Mucosa of gallbladder (tissue), 1 donor: Measurements from ENCODE around the gene SYNPO2. TPM values are rescaled to one million over a fixed set of nuclear protein-coding genes. Genes with fewer than 3 reads are reported as not detected.
"Not testable (repeated sequence)": the region's sequence is repeated elsewhere in the genome, so short reads cannot be mapped to it uniquely, and the experiment has no call there.

Experiments
- DNase-seq: peaks from one replicate; pipeline ENCODE4 v3.0.0-alpha.2; 2020; ENCODE audit warnings: low spot score
- total RNA-seq: library from RNA; stranded (reverse); gene quantifications from one replicate; pipeline ENCODE4 v1.2.1, GENCODE V29; 2021
- donor health status: DM: no; HTN: no; CAD: no.

SYNPO2 gene
- total RNA-seq, 1 donor from 2014 or later, result 735 TPM

- no peak for DNase-seq
Observed at GRCh38 chr4:118975449-118976192, 87.0 kb downstream of the SYNPO2 start.

DNA sequence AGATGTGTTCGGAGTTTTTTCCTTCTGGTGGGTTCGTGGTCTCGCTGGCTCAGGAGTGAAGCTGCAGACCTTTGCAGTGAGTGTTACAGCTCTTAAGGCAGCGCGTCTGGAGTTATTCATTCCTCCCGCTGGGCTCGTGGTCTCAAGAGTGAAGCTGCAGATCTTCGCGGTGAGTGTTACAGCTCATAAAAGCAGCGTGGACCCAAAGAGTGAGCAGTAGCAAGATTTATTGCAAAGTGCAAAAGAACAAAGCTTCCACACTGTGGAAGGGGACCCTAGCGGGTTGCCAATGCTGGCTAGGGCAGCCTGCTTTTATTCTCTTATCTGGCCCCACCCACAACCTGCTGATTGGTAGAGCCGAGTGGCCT, 87.5 kb downstream of the SYNPO2 start:
- not testable (repeated sequence) for DNase-seq

DNA sequence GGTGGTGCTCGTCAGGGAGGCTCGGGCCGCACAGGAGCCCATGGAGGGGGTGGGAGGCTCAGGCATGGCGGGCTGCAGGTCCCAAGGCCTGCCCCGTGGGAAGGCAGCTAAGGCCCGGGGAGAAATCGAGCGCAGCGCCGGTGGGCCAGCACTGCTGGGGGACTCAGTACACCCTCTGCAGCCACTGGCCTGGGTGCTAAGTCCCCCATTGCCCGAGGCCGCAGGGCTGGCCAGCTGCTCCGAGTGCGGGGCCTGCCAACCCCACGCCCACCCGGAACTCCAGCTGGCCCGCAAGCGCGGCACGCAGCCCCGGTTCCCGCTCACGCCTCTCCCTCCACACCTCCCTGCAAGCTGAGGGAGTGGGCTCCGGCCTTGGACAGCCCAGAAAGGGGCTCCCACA, 88.4 kb downstream of the SYNPO2 start:
- not testable (repeated sequence) for DNase-seq

- no peak for DNase-seq
Observed at GRCh38 chr4:118979712-118980111, 91.1 kb downstream of the SYNPO2 start.

DNA sequence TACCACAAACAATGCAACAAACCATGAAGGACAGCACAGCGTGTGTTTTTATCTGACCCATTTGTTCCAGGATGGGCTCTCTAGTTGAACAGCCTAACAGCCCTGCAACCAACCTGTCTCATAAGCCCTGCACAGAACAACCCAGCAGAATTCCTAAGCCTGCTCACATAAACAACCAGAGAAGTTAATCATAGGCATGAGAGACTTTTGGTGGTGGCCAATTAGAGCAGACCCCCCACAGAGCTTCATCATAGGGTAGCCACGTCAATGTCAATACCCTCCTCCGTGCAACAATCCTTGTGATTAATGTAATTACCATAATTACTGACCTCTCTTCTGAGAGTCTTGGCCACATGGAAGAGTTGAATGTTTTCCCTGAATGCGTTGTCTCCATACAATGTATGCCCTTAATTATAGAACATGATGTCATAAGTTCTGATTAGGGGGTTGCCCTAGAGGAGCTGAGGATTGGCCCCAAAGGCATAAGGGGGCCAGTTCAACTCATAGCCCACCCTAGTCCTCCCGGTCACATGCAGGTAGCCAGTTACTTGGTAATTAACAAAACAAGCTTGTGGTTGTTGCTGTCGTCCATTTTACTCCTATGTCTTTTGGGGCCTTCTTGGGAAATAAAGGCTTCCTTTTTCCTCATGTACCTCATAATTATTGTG, 92.7 kb downstream of the SYNPO2 start:
- DNase-seq, result no peak

- DNase-seq, result peak; percentile 69
Observed at GRCh38 chr4:118981839-118982381, 93.3 kb downstream of the SYNPO2 start.

GRCh38 chr4:118983293-118983692, 94.6 kb downstream of the SYNPO2 start:
- no peak for DNase-seq

- DNase-seq, result no peak
Observed at GRCh38 chr4:118983831-118984230, 95.2 kb downstream of the SYNPO2 start.

DNA sequence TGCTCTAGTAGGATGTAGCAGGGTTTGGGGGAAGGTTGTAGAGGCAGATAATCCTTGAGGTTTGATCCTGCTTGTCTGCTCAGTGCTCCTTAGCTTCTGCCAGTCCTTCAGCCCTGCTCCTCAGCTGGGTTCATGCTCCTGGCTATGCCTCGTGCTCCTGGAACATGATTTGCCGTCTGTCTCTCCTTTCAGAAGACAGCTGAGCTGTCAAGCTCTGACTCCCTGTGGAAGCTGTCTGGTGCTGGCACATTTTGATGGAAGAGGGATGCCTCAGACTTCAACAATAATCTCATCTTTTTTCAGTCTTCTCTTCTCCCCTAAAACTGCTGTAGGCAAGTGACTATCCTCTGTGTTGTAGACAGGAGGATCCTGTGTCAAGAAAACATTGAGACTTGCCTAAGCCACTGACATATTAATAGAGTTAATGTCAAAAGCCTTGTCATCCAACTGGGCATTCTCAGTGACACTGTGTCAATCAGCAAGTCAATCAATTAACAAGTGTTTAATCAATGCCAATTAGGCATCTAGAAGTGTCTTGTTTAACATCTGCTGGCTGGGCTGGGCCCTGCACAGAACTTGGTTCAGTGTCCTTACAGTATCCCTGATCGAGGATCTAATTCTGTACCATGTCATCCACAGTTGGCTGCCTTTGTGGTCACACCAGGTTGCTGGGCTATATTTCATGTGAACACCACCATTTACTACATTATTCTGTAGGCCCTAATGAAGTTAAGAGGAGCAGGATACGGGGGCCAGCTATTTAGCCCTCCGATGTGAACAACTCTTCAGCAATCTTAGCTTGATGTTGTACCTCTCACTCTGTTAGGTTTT, 96.7 kb downstream of the SYNPO2 start:
- DNase-seq, result no peak

- no peak for DNase-seq
Observed at GRCh38 chr4:118987959-118988634, 99.4 kb downstream of the SYNPO2 start.

DNA sequence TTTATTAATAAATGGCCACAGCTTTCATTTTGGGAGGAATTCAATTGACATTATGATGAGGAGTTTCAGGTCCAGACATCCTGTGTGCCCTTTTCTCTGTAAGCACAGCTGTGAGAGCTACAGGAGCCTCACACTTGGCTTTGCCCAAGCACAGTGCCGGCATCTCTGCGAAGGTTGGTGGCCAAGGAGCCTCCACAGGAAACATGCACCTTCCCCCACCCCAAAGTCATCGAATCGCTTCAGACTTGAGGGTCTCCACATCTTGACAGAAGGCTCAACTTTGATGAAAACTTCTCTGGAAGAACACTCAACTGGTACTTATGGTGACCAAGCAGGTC, 100.0 kb downstream of the SYNPO2 start:
- no peak for DNase-seq

GRCh38 chr4:118989098-118990080, 100.7 kb downstream of the SYNPO2 start:
- DNase-seq, result no peak

GRCh38 chr4:118991686-118992085, 103.0 kb downstream of the SYNPO2 start:
- no peak for DNase-seq

- no peak for DNase-seq
Observed at GRCh38 chr4:118992149-118992548, 103.5 kb downstream of the SYNPO2 start.

DNA sequence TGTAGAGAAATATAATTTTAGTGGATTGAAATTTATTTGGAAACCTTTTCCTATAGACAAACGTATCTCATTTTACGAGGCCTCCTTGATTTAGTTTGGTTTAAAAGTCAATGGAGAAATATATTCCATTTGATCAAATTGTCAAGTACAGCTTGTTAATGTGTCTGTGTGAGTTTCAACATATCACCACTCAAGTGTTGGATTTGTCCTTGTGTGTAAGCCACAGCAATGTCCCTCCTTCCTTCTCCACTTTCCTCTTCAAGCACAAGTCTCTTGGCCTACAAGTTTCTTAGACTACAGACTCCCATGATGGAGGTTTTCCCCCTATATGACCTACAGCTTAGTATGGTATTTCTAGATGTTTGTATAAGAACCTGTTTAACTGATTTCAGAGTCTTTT, 104.7 kb downstream of the SYNPO2 start:
- no peak for DNase-seq

- DNase-seq, result peak; percentile 38
Observed at GRCh38 chr4:118994030-118994429, 105.4 kb downstream of the SYNPO2 start.

GRCh38 chr4:118995693-118996391, 107.2 kb downstream of the SYNPO2 start:
- no peak for DNase-seq

DNA sequence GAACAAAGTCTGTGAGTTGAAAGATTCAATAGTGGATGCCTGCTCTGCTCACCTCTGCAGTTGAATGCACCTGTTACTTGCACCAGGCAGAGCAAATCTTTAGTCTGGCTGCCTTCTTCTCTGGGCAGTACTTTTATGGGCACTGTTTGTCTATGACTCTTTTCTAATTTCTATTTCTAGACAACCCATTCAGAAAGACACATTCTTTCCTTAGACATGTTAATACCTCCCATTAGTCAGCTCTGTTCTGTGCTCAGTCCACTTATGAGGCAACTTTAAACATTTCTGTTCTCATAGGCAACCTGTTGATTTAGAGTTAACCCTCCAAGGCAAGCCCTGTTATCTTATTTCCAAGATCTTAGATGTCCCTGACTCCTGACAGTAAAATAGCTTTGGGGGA, 108.9 kb downstream of the SYNPO2 start:
- no peak for DNase-seq

DNA sequence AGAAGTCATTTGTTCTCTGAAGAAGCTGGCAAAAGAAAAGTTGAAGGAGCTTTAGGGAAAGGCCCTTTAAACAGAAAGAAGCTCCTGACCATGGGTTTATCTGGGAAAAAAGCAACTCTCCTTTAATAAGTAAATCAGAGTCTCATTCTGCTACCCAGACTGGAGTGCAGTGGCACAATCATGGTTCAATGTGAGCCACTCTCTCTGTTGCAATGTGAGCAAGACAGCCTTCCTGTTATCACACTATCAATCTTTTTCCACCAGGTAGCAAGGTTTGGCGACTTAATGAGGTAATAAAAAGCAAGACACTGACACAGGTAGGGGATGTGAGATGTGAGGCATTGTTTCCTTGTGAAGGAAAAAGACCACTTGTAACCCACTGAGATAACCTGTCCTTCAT, 111.3 kb downstream of the SYNPO2 start:
- no peak for DNase-seq

DNA sequence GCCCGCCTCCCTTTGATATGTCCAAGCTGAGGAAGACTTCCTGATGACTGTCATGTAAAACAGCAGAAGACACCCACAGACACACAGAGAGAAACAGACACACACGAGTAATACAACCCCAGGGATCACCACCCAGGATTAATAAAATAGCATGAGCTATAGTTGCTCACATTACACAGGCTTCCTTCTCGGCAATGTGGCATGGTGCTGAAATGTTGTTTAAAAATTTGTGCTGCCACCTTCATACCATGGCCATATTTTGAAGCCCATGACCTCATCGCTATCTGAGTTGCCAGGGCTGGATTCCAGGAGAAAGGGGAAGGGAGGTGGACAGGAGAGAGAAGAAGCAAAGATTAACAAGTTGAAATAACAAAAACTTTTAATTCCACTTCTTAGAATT, 111.7 kb downstream of the SYNPO2 start:
- peak; percentile 26 for DNase-seq
